A673 (cell line): Measurements from ENCODE around the gene SYPL2.

Experiments
- EZH2 ChIP-seq: fragments of 200-600 bp; sonication (generic); IDR thresholded peaks from 2 replicates; pipeline ENCODE4 v1.6.1; 2017; ENCODE audit warnings: borderline replicate concordance, low read depth, mild to moderate bottlenecking, mixed read lengths, antibody characterized with exemption, low read length; ENCODE audit not compliant: poor library complexity, severe bottlenecking
- TF ChIP-seq, protein P1 (sequence below): fragments of 300-800, 200-600 bp; sonication (generic); conservative IDR thresholded peaks from 2 replicates; pipeline ENCODE4 v1.5.1; 2017; ENCODE audit warnings: low read depth, mild to moderate bottlenecking, antibody characterized with exemption, low read length, moderate library complexity, mixed read lengths

DNA sequence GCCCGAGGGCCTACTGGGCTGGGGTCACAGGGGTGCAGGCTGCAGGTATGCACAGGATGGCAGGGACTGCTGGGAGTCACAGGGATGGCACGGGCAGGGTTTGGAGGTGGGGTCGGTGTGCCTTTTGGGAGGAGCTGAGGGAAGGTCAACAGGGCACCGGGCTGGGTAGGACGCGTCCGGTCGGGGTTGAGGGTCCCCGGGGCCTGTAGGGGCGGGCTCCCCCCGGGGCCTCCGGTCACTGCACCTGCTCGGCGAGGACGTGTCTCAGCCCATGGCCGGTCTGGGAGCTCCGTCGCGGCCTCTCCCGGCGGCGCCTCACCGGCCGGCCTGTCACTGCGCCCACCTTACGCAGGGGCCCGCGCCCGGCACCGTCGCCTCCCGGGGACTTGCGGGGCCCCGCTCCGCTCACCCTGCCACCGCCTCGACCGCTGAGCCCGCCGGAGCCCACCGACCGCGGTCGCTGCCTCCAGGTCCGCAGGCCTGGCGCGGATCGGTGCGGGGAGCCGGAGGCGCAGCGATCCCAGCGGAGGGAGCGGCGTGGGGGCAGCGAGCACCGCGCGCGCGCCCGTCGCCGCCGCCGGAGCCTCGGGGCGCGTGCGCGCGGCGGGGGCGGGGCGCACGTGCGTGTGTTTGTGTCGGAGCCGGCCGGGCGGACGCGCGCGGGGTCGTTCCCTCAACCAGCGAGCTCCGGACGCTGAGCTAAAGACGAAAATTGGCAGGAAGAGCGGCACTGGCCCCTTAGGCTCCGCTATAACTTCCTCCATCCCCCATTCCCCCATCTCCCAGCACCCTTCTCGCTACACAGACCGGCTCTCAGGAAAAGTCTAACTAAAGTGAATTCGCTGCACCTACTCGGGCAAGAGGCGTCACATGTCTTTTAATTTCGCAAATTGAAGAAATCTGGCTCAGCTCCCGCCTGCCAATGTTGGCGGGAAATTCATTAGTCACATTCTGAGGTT, 43.1 kb downstream of the SYPL2 start, which contains the start of gene AMIGO1:
- TF ChIP-seq, protein P1, sequence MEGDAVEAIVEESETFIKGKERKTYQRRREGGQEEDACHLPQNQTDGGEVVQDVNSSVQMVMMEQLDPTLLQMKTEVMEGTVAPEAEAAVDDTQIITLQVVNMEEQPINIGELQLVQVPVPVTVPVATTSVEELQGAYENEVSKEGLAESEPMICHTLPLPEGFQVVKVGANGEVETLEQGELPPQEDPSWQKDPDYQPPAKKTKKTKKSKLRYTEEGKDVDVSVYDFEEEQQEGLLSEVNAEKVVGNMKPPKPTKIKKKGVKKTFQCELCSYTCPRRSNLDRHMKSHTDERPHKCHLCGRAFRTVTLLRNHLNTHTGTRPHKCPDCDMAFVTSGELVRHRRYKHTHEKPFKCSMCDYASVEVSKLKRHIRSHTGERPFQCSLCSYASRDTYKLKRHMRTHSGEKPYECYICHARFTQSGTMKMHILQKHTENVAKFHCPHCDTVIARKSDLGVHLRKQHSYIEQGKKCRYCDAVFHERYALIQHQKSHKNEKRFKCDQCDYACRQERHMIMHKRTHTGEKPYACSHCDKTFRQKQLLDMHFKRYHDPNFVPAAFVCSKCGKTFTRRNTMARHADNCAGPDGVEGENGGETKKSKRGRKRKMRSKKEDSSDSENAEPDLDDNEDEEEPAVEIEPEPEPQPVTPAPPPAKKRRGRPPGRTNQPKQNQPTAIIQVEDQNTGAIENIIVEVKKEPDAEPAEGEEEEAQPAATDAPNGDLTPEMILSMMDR, result no peak
- no peak for TF ChIP-seq EZH2
